Right atrium auricular region (tissue), 2 donors: Measurements from ENCODE around the gene EAPP. TPM values are rescaled to one million over a fixed set of nuclear protein-coding genes. Genes with fewer than 3 reads are reported as not detected.
"Not testable (repeated sequence)": the region's sequence is repeated elsewhere in the genome, so short reads cannot be mapped to it uniquely, and the experiment has no call there.

ENCODE experiments used
- DNase-seq: peaks from one replicate; pipeline ENCODE4 v3.0.0-alpha.2; 2019; ENCODE audit warnings: low spot score
- H3K27ac ChIP-seq, 2 donors: fragments of 200-600 bp; sonication (generic); 1 replicate in 1 of 2; 2 replicates in 1 of 2; pipeline ENCODE4 v1.5.1; 2016 to 2019
- H3K27me3 ChIP-seq, 2 donors: fragments of 200-600 bp; sonication (generic); one replicate each; pipeline versions ENCODE4 v1.5.1 to v1.6.0; 2017 to 2019
- H3K36me3 ChIP-seq: fragments of 200-600 bp; sonication (generic); one replicate; pipeline ENCODE4 v1.5.1; 2016
- H3K4me1 ChIP-seq, 2 donors: fragments of 200-600 bp; sonication (generic); one replicate each; pipeline versions ENCODE4 v1.5.1 to v1.6.0; 2017 to 2019
- H3K4me3 ChIP-seq, 2 donors: fragments of 200-600 bp; sonication (generic); 1 replicate in 1 of 2; 2 replicates in 1 of 2; pipeline ENCODE4 v1.5.1; 2017 to 2019; ENCODE audit warnings: mild to moderate bottlenecking in 1 of 2, moderate library complexity in 1 of 2
- H3K9me3 ChIP-seq, 2 donors: fragments of 200-600 bp; sonication (generic); one replicate each; pipeline ENCODE4 v1.5.1; 2019
- total RNA-seq, 2 donors: library from RNA; depleted of rRNA; stranded (reverse); fragments of >200 nt; gene quantifications; one replicate each; pipeline ENCODE4 v1.1.0, GENCODE V29; 2016
- TF ChIP-seq, protein P1 (sequence below), 2 donors: fragments of 200-600 bp; sonication (generic); IDR thresholded peaks; one replicate each; pipeline ENCODE4 v1.5.1; 2019; ENCODE audit warnings: antibody characterized with exemption in 2 of 2

EAPP gene
- total RNA-seq, 2 donors from 2014 or later = 17.9 to 22.7 TPM

DNA sequence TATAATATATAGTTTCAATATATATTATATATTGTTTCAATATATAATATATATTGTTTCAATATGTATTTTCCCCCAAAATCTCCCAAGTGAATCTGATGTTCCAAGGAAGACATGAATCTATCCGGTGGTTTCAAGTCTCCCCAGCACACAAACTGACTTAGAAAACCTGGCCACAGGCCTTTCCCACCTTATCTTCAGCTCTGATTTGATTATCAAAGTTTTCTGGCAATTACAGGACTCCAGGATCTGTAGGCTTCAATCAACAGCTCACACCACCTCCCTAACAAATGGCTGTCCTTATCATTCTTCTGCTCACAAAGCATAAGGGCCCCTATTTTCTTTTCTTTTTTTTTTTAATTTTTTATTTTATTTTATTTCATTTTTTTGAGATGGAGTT is 54.8 kb downstream of the EAPP start:
- H3K9me3 ChIP-seq = no peaks in the 10 kb centered on the region
- no peaks in the 10 kb centered on the region for H3K4me1 ChIP-seq
- H3K36me3 ChIP-seq = no peaks in the 10 kb centered on the region
- TF ChIP-seq, protein P1, sequence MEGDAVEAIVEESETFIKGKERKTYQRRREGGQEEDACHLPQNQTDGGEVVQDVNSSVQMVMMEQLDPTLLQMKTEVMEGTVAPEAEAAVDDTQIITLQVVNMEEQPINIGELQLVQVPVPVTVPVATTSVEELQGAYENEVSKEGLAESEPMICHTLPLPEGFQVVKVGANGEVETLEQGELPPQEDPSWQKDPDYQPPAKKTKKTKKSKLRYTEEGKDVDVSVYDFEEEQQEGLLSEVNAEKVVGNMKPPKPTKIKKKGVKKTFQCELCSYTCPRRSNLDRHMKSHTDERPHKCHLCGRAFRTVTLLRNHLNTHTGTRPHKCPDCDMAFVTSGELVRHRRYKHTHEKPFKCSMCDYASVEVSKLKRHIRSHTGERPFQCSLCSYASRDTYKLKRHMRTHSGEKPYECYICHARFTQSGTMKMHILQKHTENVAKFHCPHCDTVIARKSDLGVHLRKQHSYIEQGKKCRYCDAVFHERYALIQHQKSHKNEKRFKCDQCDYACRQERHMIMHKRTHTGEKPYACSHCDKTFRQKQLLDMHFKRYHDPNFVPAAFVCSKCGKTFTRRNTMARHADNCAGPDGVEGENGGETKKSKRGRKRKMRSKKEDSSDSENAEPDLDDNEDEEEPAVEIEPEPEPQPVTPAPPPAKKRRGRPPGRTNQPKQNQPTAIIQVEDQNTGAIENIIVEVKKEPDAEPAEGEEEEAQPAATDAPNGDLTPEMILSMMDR (IDR thresholded peaks at IDR 0.05) = no peak
- no peaks in the 10 kb centered on the region for H3K27me3 ChIP-seq
- H3K27ac ChIP-seq = no peak overlapping the region
- H3K4me3 ChIP-seq = no peak overlapping the region
- no peak for DNase-seq

DNA sequence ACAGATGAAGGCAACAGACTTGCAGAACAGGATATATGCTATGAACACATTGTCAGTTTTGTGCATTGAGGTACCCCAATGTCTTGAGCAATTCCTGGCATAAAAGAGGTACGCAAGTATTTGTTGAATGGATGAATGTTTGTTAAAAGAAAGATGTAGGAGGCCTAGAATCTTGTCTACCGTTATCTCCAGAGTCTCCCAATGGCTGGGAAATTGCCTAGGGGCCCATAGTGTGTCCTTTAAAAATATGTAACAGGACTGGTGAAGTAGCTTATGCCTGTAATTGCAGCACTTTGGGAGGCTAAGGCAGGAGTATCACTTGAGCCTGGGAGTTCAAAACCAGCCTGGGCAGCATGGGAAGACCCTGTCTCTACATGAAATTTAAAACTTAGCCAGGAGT is 57.0 kb downstream of the EAPP start:
- no peak for DNase-seq
- Histone ChIP-seq H3K4me1 (no peaks in the 10 kb centered on the region), H3K4me3 (no peak overlapping the region), H3K36me3 (no peaks in the 10 kb centered on the region), H3K9me3 (no peaks in the 10 kb centered on the region), H3K27ac (no peak overlapping the region), H3K27me3 (no peaks in the 10 kb centered on the region)
- TF ChIP-seq, protein P1 (IDR thresholded peaks at IDR 0.05) = no peak

DNA sequence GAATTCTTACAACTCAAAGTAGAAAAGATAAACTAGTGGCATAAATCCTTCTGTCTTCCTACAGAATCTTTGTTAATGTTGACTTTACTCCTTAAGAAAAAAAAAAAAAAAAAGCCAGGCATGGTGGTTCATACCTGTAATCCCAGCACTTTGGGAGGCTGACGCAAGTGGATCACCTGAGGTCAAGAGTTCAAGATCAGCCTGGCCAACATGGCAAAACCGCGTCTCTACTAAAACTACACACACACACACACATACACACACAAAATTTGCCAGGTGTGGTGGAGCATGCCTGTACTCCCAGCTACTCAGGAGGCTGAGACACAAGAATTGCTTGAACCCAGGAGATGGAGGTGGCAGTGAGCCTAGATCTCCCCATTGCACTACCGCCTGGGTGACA is 59.8 kb downstream of the EAPP start:
- DNase-seq = no peak
- Histone ChIP-seq H3K27me3 (no peaks in the 10 kb centered on the region), H3K27ac (no peak overlapping the region), H3K4me3 (no peak overlapping the region), H3K4me1 (no peaks in the 10 kb centered on the region), H3K36me3 (no peaks in the 10 kb centered on the region), H3K9me3 (no peaks in the 10 kb centered on the region)
- TF ChIP-seq, protein P1 (IDR thresholded peaks at IDR 0.05) = no peak

DNA sequence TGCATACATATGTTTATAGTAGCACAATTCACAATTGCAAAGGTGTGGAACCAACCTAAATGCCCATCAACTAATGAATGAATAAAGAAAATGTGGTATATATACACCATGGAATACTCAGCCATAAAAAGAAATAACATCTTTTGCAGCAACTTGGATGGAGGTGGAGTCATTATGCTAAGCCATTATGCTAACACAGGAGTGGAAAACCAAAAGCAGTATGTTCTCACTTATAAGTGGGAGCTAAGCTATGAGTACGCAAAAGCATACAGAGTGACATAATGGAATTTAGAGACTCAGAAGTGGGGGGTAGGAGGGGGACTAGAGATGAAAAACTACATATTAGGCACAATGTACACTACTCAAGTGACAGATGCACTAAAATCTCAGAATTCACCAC is 61.2 kb downstream of the EAPP start:
- no peak for DNase-seq
- Histone ChIP-seq H3K27me3 (no peaks in the 10 kb centered on the region), H3K9me3 (no peaks in the 10 kb centered on the region), H3K27ac (no peak overlapping the region), H3K36me3 (no peaks in the 10 kb centered on the region), H3K4me3 (no peak overlapping the region), H3K4me1 (no peaks in the 10 kb centered on the region)
- TF ChIP-seq, protein P1 (IDR thresholded peaks at IDR 0.05) = no peak

DNA sequence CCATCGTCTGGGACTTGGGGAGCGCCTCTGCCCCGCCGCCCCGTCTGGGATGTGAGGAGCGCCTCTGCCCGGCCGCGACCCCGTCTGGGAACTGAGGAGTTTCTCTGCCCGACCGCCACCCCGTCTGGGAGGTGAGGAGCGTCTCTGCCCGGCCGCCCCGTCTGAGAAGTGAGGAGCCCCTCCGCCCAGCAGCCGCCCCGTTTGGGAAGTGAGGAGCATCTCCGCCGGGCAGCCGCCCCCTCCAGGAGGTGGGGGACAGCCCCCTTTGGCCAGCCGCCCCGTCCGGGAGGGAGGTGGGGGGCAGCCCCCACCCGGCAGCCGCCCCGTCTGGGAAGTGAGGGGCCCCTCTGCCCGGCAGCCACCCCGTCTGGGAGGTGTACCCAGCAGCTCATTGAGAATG is 63.5 kb downstream of the EAPP start:
- H3K4me3 ChIP-seq, H3K4me1 ChIP-seq, H3K36me3 ChIP-seq, H3K9me3 ChIP-seq, DNase-seq, H3K27me3 ChIP-seq, H3K27ac ChIP-seq: not testable (repeated sequence)

DNA sequence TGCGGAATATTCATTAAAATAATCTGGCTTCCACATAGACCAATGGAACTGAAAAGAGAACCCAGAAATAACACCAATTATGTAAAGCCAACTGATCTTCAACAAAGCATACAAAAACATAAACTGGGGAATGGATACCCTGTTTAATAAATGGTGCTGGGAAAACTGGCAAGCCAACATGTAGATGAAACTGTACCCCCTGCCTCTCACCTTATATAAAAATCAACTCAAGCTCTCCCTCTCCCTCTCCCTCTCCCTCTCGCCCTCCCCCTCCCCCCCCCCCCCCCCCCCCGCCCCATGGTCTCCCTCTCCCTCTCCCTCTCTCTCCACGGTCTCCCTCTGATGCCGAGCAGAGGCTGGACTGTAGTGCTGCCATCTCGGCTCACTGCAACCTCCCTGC is 64.3 kb downstream of the EAPP start:
- Histone ChIP-seq H3K27me3 (no peaks in the 10 kb centered on the region), H3K4me3 (no peak overlapping the region), H3K27ac (no peak overlapping the region), H3K36me3 (no peaks in the 10 kb centered on the region), H3K9me3 (no peaks in the 10 kb centered on the region), H3K4me1 (no peaks in the 10 kb centered on the region)
- no peak for DNase-seq
- TF ChIP-seq, protein P1 (IDR thresholded peaks at IDR 0.05) = no peak
